Esophagus muscularis mucosa (tissue), 2 donors: ENCODE data around the gene CXCL12.

Experiments
- EP300 ChIP-seq: sonication (generic); formaldehyde crosslinking; IDR thresholded peaks from one replicate; pipeline ENCODE4 v1.6.1; 2017; ENCODE audit warnings: antibody characterized with exemption
- POLR2A ChIP-seq: fragments of 450-650 bp; IDR thresholded peaks from one replicate; pipeline ENCODE4 v1.6.1; 2017; ENCODE audit warnings: antibody characterized with exemption, moderate library complexity, mild to moderate bottlenecking, low read depth

- TF ChIP-seq EP300, result no peak
- no peak for TF ChIP-seq POLR2A
Measured at GRCh38 chr10:44411251-44411650, 26.4 kb upstream of the CXCL12 start.
